ENCODE data around the gene CT83. TPM values are rescaled to one million over a fixed set of nuclear protein-coding genes. Genes with fewer than 3 reads are reported as not detected.

Gene CT83
- total and polyA plus RNA-seq, 2 of the 4 experiments (the other 2 are of a cell fraction) = not detected

- H2BK20ac ChIP-seq (ENCODE audit: low read depth, low read length) = no peak overlapping the region
- no peak overlapping the region for H3K14ac ChIP-seq (replicated peaks; ENCODE audit: low read depth, low read length)
- no peak overlapping the region for H4K8ac ChIP-seq (ENCODE audit: low read depth in 2 of 2, low read length in 2 of 2)
- H3K4ac ChIP-seq (ENCODE audit: low read depth, low read length) = no peak overlapping the region
- no peak overlapping the region for H3K56ac ChIP-seq (ENCODE audit: extremely low read depth, insufficient read depth, low read length)
- TF ChIP-seq CTCF (conservative IDR thresholded peaks at IDR 0.05; ENCODE audit: low read depth, low read length) (peak; percentile 26), RAD21 (IDR thresholded peaks at IDR 0.05; ENCODE audit: low read length) (peak; percentile 6; the same call in 1 of the 2 replicates), RFX5 (IDR thresholded peaks at IDR 0.05; ENCODE audit: low read depth, low read length) (no peak), MAFK (IDR thresholded peaks at IDR 0.05; ENCODE audit: low read depth, low read length) (no peak), POLR2A (IDR thresholded peaks at IDR 0.05; ENCODE audit: low read depth, low read length) (no peak), CHD1 (IDR thresholded peaks at IDR 0.05; ENCODE audit: low read depth, low read length) (no peak)
- dilution Hi-C loops (cut with HindIII; ENCODE audit: low sequenced_read_pairs, unreplicated experiment) (no loop called here), in situ Hi-C loops (cut with MboI; ENCODE audit: low sequenced_read_pairs) (no loop called here), intact Hi-C loops (cut with micrococcal nuclease) (loop anchor here (2.0 to 5.0 kb wide), 2 partner anchors 1252 to 1765 kb away; no protein-coding TSS in a partner anchor)
- H2BK5ac ChIP-seq (ENCODE audit: low read depth, low read length, poor library complexity, severe bottlenecking) = no peak overlapping the region
- H3K4me1 ChIP-seq (ENCODE audit: control insufficient read depth, insufficient read depth, low read length) = no peaks in the 10 kb centered on the region
- no TSS peak for BruUV-seq (replicated peaks)
- no peak overlapping the region for H3K27ac ChIP-seq (ENCODE audit: insufficient read depth, low read length)
- H3K4me2 ChIP-seq (ENCODE audit: low read depth, low read length) = no peak overlapping the region
- POLR2A ChIA-PET (ENCODE audit: unreplicated experiment) = no interaction called here
- no peak overlapping the region for H2AK9ac ChIP-seq (replicated peaks; ENCODE audit: low read depth, low read length, poor library complexity)
- H4K5ac ChIP-seq (ENCODE audit: low read depth, low read length) = no peak overlapping the region
- CTCF ChIA-PET = no interaction called here
- H4K91ac ChIP-seq (ENCODE audit: insufficient read depth, low read depth, low read length) = no peak overlapping the region
- H3K18ac ChIP-seq (ENCODE audit: low read depth, low read length) = no peak overlapping the region
- no peak overlapping the region for H3K9ac ChIP-seq (ENCODE audit: low read depth, low read length)
- H3K9me3 ChIP-seq (ENCODE audit: control insufficient read depth, insufficient read depth, low read length) = no peaks in the 10 kb centered on the region
- ATAC-seq (ENCODE audit: low read depth) (no peak), DNase-seq (no peak)
- no peak overlapping the region for H2AFZ ChIP-seq (replicated peaks; ENCODE audit: low read length, poor library complexity)
- H3K9me1 ChIP-seq (ENCODE audit: insufficient read depth, low read length) = no peaks in the 10 kb centered on the region
- no peak overlapping the region for H3K23ac ChIP-seq (ENCODE audit: low read depth, low read length)
- no peaks in the 10 kb centered on the region for H3K27me3 ChIP-seq (ENCODE audit: control insufficient read depth, insufficient read depth, low read length)
- H2AK5ac ChIP-seq (ENCODE audit: low read depth, low read length) = no peak overlapping the region
- H3K4me3 ChIP-seq (ENCODE audit: insufficient read depth, low read depth, low read length) = no peak overlapping the region
- H3K79me1 ChIP-seq (ENCODE audit: low read depth in 1 of 2, low read length in 2 of 2) = no peaks in the 10 kb centered on the region
- H3K36me3 ChIP-seq (ENCODE audit: control insufficient read depth, insufficient read depth, low read length) = no peaks in the 10 kb centered on the region
- no peaks in the 10 kb centered on the region for H4K20me1 ChIP-seq (ENCODE audit: insufficient read depth, low read length)
- H2BK120ac ChIP-seq (ENCODE audit: low read depth, low read length) = no peak overlapping the region
- H2BK15ac ChIP-seq (ENCODE audit: low read depth, low read length) = no peak overlapping the region
These were observed 27.3 kb upstream of the CT83 start for GRCh38 chrX:116490104-116490503.
